H9 (cell line): ENCODE measurements around the gene LIPC. TPM values are rescaled to one million over a fixed set of nuclear protein-coding genes. Genes with fewer than 3 reads are reported as not detected.

ENCODE experiments used
- DNase-seq: peaks from one replicate; pipeline ENCODE4 v3.0.0-alpha.2; 2017
- H2AFZ ChIP-seq: one replicate; pipeline ENCODE4 v1.6.1; 2013; ENCODE audit warnings: mild to moderate bottlenecking, low read length, control low read depth, moderate library complexity
- H2AK5ac ChIP-seq: 2 replicates; pipeline ENCODE4 v1.6.1; 2013; ENCODE audit warnings: low read length, control low read depth, mixed read lengths; ENCODE audit not compliant: insufficient read length
- H2BK120ac ChIP-seq: one replicate; pipeline ENCODE4 v1.6.1; 2013; ENCODE audit warnings: low read depth, mild to moderate bottlenecking, low read length, control low read depth, inconsistent platforms; ENCODE audit not compliant: poor library complexity, severe bottlenecking
- H2BK12ac ChIP-seq: 2 replicates; pipeline ENCODE4 v1.6.1; 2013; ENCODE audit warnings: low read length, control low read depth, mixed read lengths, low read depth; ENCODE audit not compliant: insufficient read length
- H2BK15ac ChIP-seq: 2 replicates; pipeline ENCODE4 v1.6.1; 2013; ENCODE audit warnings: low read depth, low read length, control low read depth
- H2BK20ac ChIP-seq: one replicate; pipeline ENCODE4 v1.6.1; 2013; ENCODE audit warnings: low read depth, mild to moderate bottlenecking, low read length, control low read depth, inconsistent platforms; ENCODE audit not compliant: poor library complexity, severe bottlenecking
- H2BK5ac ChIP-seq: 2 replicates; pipeline ENCODE4 v1.6.1; 2013; ENCODE audit warnings: low read length, control low read depth, mixed read lengths; ENCODE audit not compliant: insufficient read length
- H3K14ac ChIP-seq: 2 replicates; pipeline ENCODE4 v1.6.1; 2013; ENCODE audit warnings: low read length, control low read depth; ENCODE audit not compliant: insufficient read depth
- H3K18ac ChIP-seq: 2 replicates; pipeline ENCODE4 v1.6.1; 2013; ENCODE audit warnings: low read depth, mild to moderate bottlenecking, mixed read lengths, low read length, control low read depth; ENCODE audit not compliant: insufficient read length
- H3K23ac ChIP-seq: 2 replicates; pipeline ENCODE4 v1.6.1; 2013; ENCODE audit warnings: low read length, control low read depth, mixed read lengths, low read depth; ENCODE audit not compliant: insufficient read length
- H3K23me2 ChIP-seq: 2 replicates; pipeline ENCODE4 v1.6.1; 2013; ENCODE audit warnings: low read depth, mild to moderate bottlenecking, mixed read lengths, low read length, control low read depth; ENCODE audit not compliant: insufficient read length, poor library complexity, severe bottlenecking
- H3K27ac ChIP-seq: 2 replicates; pipeline ENCODE4 v1.5.1; 2013; ENCODE audit warnings: low read length, control low read depth, mixed read lengths, low read depth; ENCODE audit not compliant: insufficient read length
- H3K27me3 ChIP-seq: 2 replicates; pipeline ENCODE4 v1.6.1; 2013; ENCODE audit warnings: low read length, control low read depth, inconsistent platforms; ENCODE audit not compliant: insufficient read depth
- H3K4ac ChIP-seq: 2 replicates; pipeline ENCODE4 v1.6.1; 2013; ENCODE audit warnings: low read depth, mild to moderate bottlenecking, control low read depth, inconsistent platforms, low read length, moderate library complexity
- H3K4me1 ChIP-seq: 2 replicates; pipeline ENCODE4 v1.6.1; 2013; ENCODE audit warnings: low read length, control low read depth, inconsistent platforms; ENCODE audit not compliant: insufficient read depth
- H3K4me2 ChIP-seq: 2 replicates; pipeline ENCODE4 v1.6.1; 2013; ENCODE audit warnings: low read length, control low read depth, mixed read lengths; ENCODE audit not compliant: insufficient read length, insufficient read depth
- H3K56ac ChIP-seq: 2 replicates; pipeline ENCODE4 v1.6.1; 2013; ENCODE audit warnings: low read depth, mild to moderate bottlenecking, mixed read lengths, low read length, control low read depth; ENCODE audit not compliant: insufficient read length
- H3K79me1 ChIP-seq: 2 replicates; pipeline ENCODE4 v1.6.1; 2013; ENCODE audit warnings: low read depth, mild to moderate bottlenecking, moderate library complexity, low read length, control low read depth, inconsistent platforms; ENCODE audit not compliant: insufficient read depth, poor library complexity, severe bottlenecking
- H3K79me2 ChIP-seq: 2 replicates; pipeline ENCODE4 v1.6.1; 2013; ENCODE audit warnings: low read length, control low read depth, inconsistent platforms; ENCODE audit not compliant: insufficient read depth
- H3K9ac ChIP-seq: 2 replicates; pipeline ENCODE4 v1.6.1; 2013; ENCODE audit warnings: low read length, control low read depth, mixed read lengths; ENCODE audit not compliant: insufficient read length; ENCODE audit errors: extremely low read depth
- H3K9me3 ChIP-seq: one replicate; pipeline ENCODE4 v1.6.1; 2013; ENCODE audit warnings: low read depth, low read length, inconsistent platforms; ENCODE audit not compliant: control insufficient read depth
- H3T11ph ChIP-seq: one replicate; pipeline ENCODE4 v1.6.1; 2013; ENCODE audit warnings: mild to moderate bottlenecking, low read length, control low read depth, inconsistent platforms
- H4K20me1 ChIP-seq: one replicate; pipeline ENCODE4 v1.6.1; 2013; ENCODE audit not compliant: control insufficient read depth, insufficient read length, insufficient read depth
- H4K5ac ChIP-seq: 2 replicates; pipeline ENCODE4 v1.6.1; 2013; ENCODE audit warnings: low read depth, mild to moderate bottlenecking, mixed read lengths, low read length, control low read depth; ENCODE audit not compliant: insufficient read length
- H4K8ac ChIP-seq: replicated peaks from 2 replicates; pipeline ENCODE4 v1.6.1; 2013; ENCODE audit warnings: low read length, control low read depth, mixed read lengths, low read depth; ENCODE audit not compliant: insufficient read length
- H4K91ac ChIP-seq: 2 replicates; pipeline ENCODE4 v1.6.1; 2013; ENCODE audit warnings: low read depth, mild to moderate bottlenecking, moderate library complexity, mixed read lengths, low read length, control low read depth; ENCODE audit not compliant: insufficient read length
- H3K27ac Mint-ChIP-seq, 3 experiments: 2 replicates in 2 of 3; 3 replicates in 1 of 3; pipeline ENCODE4 v1.8.0; 2020 to 2021; ENCODE audit warnings: mixed read lengths in 3 of 3, mild to moderate bottlenecking in 1 of 3, moderate library complexity in 1 of 3
- H3K27me3 Mint-ChIP-seq: 2 replicates; pipeline ENCODE4 v1.8.0; 2021; ENCODE audit warnings: low read depth, mild to moderate bottlenecking, moderate library complexity, mixed read lengths
- H3K36me3 Mint-ChIP-seq, 3 experiments: 2 replicates in 2 of 3; 3 replicates in 1 of 3; pipeline ENCODE4 v1.8.0; 2020 to 2021; ENCODE audit warnings: low read depth in 3 of 3, mixed read lengths in 3 of 3; ENCODE audit not compliant: insufficient read depth in 1 of 3
- H3K4me1 Mint-ChIP-seq, 2 experiments: 2 replicates each; pipeline ENCODE4 v1.8.0; 2020; ENCODE audit warnings: mixed read lengths in 2 of 2
- H3K4me3 Mint-ChIP-seq, 2 experiments: 2 replicates in 1 of 2; 3 replicates in 1 of 2; pipeline ENCODE4 v1.8.0; 2020 to 2021; ENCODE audit warnings: mild to moderate bottlenecking in 2 of 2, mixed read lengths in 2 of 2, moderate library complexity in 1 of 2
- H3K9me3 Mint-ChIP-seq, 2 experiments: 2 replicates in 1 of 2; 3 replicates in 1 of 2; pipeline ENCODE4 v1.8.0; 2020; ENCODE audit warnings: mild to moderate bottlenecking in 2 of 2, mixed read lengths in 2 of 2, moderate library complexity in 1 of 2
- total RNA-seq: library from RNA; stranded (reverse); gene quantifications from 2 replicates; pipeline ENCODE4 v1.2.1, GENCODE V29; 2021
- TF ChIP-seq, protein P1 (sequence below): fragments of 200-600 bp; sonication (generic); conservative IDR thresholded peaks from 3 replicates; pipeline ENCODE4 v1.8.0; 2021; ENCODE audit warnings: antibody characterized with exemption, mild to moderate bottlenecking

LIPC gene
- total RNA-seq, 1 experiment from 2014 or later: not detected

DNA sequence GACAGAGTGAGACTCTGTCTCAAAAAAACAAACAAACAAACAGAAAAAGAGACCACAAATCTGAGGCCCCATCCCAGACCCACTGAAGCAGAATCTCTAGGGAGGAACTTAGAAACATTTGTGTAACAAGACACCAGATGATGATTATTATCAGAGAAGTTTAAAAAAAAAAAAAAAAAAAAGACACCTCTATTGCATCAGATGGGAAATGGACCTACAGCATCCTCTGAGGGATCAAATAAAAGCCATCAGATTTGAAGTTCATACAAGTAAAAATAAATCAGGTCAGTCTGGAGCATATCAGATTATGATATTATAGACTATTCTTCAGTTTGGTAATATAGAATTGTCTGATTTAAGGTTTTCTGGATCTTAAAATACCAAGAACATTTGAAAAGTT is 21.9 kb upstream of the LIPC start:
- Histone ChIP-seq H4K20me1 (no peaks in the 10 kb centered on the region), H3T11ph (no peak overlapping the region), H2AK5ac (no peak overlapping the region), H3K9ac (no peak overlapping the region), H3K27me3 (no peaks in the 10 kb centered on the region), H3K79me1 (no peaks in the 10 kb centered on the region), H2AFZ (no peak overlapping the region), H2BK120ac (no peak overlapping the region), H3K79me2 (no peaks in the 10 kb centered on the region), H3K18ac (no peak overlapping the region), H3K23me2 (no peaks in the 10 kb centered on the region), H4K8ac (no peak overlapping the region), H3K14ac (no peak overlapping the region), H3K56ac (no peak overlapping the region), H3K4ac (no peak overlapping the region), H2BK20ac (no peak overlapping the region), H4K91ac (no peak overlapping the region), H3K9me3 (no peaks in the 10 kb centered on the region), H3K4me2 (no peak overlapping the region), H2BK12ac (no peak overlapping the region), H4K5ac (no peak overlapping the region), H2BK5ac (no peak overlapping the region), H3K27ac (no peak overlapping the region), H3K23ac (no peak overlapping the region), H3K4me1 (no peaks in the 10 kb centered on the region), H2BK15ac (no peak overlapping the region)
- no peak for DNase-seq
- Mint-ChIP-seq H3K27ac (no peak overlapping the region; a peak in 1 of 7 replicates), H3K4me3 (no peak overlapping the region), H3K27me3 (peaks cover 2% of the 10 kb centered on the region; the same call in 1 of the 2 replicates), H3K36me3 (peaks cover 0 to 11% (median 0%) of the 10 kb centered on the region in 3 experiments; a peak in 2 of 7 replicates), H3K4me1 (peaks cover 5 to 14% of the 10 kb centered on the region in 2 experiments), H3K9me3 (peaks cover 4 to 7% of the 10 kb centered on the region in 2 experiments; a peak in 4 of 5 replicates)
- TF ChIP-seq, protein P1, sequence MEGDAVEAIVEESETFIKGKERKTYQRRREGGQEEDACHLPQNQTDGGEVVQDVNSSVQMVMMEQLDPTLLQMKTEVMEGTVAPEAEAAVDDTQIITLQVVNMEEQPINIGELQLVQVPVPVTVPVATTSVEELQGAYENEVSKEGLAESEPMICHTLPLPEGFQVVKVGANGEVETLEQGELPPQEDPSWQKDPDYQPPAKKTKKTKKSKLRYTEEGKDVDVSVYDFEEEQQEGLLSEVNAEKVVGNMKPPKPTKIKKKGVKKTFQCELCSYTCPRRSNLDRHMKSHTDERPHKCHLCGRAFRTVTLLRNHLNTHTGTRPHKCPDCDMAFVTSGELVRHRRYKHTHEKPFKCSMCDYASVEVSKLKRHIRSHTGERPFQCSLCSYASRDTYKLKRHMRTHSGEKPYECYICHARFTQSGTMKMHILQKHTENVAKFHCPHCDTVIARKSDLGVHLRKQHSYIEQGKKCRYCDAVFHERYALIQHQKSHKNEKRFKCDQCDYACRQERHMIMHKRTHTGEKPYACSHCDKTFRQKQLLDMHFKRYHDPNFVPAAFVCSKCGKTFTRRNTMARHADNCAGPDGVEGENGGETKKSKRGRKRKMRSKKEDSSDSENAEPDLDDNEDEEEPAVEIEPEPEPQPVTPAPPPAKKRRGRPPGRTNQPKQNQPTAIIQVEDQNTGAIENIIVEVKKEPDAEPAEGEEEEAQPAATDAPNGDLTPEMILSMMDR: no peak
